Activated CD4-positive, CD25-positive, alpha-beta regulatory T cell treated with anti-CD3 and anti-CD28 coated beads, Interleukin-2, amount 50 U/mL, for 72 hours (primary cell): ENCODE data around the gene PKD2.

Experiments used
- DNase-seq: peaks from one replicate; pipeline ENCODE4 v3.0.0; 2021

Gene PKD2

GRCh38 chr4:88028946-88029345 lies 21.5 kb downstream of the PKD2 start:
- no peak for DNase-seq

GRCh38 chr4:88029556-88029955 lies 22.1 kb downstream of the PKD2 start:
- no peak for DNase-seq

- DNase-seq: no peak
Observed at GRCh38 chr4:88030565-88031310, 23.3 kb downstream of the PKD2 start.

GRCh38 chr4:88033309-88033708 lies 25.9 kb downstream of the PKD2 start:
- no peak for DNase-seq

GRCh38 chr4:88035292-88035691 lies 27.9 kb downstream of the PKD2 start:
- no peak for DNase-seq

- no peak for DNase-seq
Observed at GRCh38 chr4:88037447-88037846, 30.0 kb downstream of the PKD2 start.

- DNase-seq: no peak
Observed at GRCh38 chr4:88037936-88038335, 30.5 kb downstream of the PKD2 start.

GRCh38 chr4:88040707-88041106 lies 33.3 kb downstream of the PKD2 start:
- DNase-seq: no peak

GRCh38 chr4:88041626-88042025 lies 34.2 kb downstream of the PKD2 start:
- no peak for DNase-seq

- DNase-seq: no peak
Observed at GRCh38 chr4:88043001-88043400, 35.6 kb downstream of the PKD2 start.

- no peak for DNase-seq
Observed at GRCh38 chr4:88043586-88044340, 36.3 kb downstream of the PKD2 start.

GRCh38 chr4:88045021-88045420 lies 37.6 kb downstream of the PKD2 start:
- DNase-seq: no peak

- no peak for DNase-seq
Observed at GRCh38 chr4:88054229-88054628, 46.8 kb downstream of the PKD2 start.

- no peak for DNase-seq
Observed at GRCh38 chr4:88054901-88055300, 47.5 kb downstream of the PKD2 start.

- DNase-seq: no peak
Observed at GRCh38 chr4:88058295-88058694, 50.9 kb downstream of the PKD2 start.

- DNase-seq: no peak
Observed at GRCh38 chr4:88059766-88060165, 52.3 kb downstream of the PKD2 start.

GRCh38 chr4:88060431-88060830 lies 53.0 kb downstream of the PKD2 start:
- no peak for DNase-seq

- DNase-seq: no peak
Observed at GRCh38 chr4:88062311-88062710, 54.9 kb downstream of the PKD2 start.

GRCh38 chr4:88062843-88063242 lies 55.4 kb downstream of the PKD2 start:
- DNase-seq: no peak

- no peak for DNase-seq
Observed at GRCh38 chr4:88063634-88064296, 56.3 kb downstream of the PKD2 start.

- no peak for DNase-seq
Observed at GRCh38 chr4:88064410-88064809, 57.0 kb downstream of the PKD2 start.

- no peak for DNase-seq
Observed at GRCh38 chr4:88070031-88070430, 62.6 kb downstream of the PKD2 start.

- DNase-seq: no peak
Observed at GRCh38 chr4:88075336-88075735, 67.9 kb downstream of the PKD2 start.

- no peak for DNase-seq
Observed at GRCh38 chr4:88077911-88078524, 70.6 kb downstream of the PKD2 start.
